GM19239 (cell line): ENCODE results near the gene RIOX2.

Experiments used
- DNase-seq: peaks from one replicate; pipeline ENCODE4 v3.0.0; 2011; ENCODE audit warnings: low spot score; ENCODE audit not compliant: insufficient read length
- FAIRE-seq: peaks from 2 replicates; lab custom pipeline; 2011; peaks lifted over from hg19 to GRCh38; lab: Jason Lieb, UNC

Gene RIOX2

DNA sequence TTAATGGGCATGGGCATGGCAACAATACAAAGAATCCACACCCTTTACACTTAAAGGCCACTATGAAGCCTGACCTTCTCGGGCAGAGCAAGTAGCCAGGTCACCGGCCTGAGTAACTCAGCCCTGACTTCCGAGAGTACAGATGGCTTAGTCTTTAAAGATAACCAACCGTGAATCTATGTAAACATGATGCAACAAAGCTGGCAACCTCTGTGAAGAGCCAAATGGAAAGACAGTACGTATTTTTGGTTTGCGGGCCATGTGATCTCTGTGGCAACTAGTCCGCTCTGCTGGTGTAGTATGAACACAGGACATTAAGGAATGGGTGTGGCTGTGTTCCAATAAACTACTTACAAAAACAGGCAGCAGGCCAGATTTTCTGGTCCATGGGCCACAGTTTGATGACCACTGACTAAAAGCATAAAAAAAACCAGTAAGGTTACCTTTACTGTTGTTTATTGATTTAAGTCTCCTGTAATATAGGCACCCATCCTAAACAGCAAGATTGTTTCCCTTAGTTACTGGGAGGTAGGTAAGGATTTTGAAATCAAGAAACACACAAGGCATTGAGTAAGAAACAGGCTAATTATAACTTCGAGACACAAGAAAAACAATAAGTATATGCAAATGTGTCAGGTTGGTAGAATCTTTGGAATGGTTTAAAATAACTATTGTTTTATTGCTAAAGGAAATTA lies 14.5 kb downstream of the RIOX2 start:
- FAIRE-seq: no peak
- no peak for DNase-seq

DNA sequence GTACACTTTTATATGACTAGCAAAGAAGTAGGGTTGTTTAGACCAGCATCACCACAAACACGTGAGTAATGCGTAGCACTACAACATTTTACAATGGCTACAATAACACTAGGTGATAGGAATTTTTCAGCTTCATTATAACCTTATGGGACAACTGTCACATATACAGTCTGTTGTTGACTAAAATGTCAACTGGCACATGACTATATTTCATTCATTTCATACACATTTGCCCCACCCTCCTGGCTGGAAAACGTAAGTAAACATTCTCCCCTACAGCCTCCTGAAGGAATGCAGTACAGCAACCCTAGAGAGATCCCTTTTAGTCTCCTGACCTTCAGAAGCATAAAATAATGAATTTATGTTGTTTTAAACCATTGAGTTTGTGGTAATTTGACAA lies 16.2 kb downstream of the RIOX2 start:
- FAIRE-seq (no peak), DNase-seq (no peak)

DNA sequence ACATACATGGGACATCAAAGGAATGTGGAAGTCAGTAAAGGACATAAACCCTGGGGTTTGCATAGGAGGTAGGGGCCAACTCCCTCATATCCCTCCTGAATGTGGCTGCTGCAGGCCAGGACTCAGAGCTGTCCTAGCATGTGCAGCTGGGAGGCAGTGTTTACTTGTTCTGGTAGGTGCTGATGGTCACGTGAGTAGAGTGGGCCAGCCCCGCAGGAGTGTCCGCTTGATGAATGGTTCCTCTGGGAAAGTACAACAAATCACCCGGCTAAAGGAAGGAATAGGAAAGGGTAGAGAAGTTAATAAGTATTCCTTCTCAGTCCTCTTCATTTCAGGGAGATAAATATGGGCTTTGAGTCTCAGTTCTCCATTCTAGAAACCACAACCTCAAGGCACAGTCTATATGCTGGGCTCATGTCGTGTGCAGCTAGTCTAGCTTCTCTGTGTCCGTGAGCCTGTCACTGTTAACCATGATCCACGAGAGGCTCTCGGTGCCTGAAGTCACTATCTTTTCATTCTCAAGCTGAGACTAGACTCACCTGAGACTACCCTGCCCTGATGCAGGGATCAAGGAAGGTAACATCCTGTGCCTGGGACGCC lies 17.9 kb downstream of the RIOX2 start:
- no peak for DNase-seq
- no peak for FAIRE-seq

DNA sequence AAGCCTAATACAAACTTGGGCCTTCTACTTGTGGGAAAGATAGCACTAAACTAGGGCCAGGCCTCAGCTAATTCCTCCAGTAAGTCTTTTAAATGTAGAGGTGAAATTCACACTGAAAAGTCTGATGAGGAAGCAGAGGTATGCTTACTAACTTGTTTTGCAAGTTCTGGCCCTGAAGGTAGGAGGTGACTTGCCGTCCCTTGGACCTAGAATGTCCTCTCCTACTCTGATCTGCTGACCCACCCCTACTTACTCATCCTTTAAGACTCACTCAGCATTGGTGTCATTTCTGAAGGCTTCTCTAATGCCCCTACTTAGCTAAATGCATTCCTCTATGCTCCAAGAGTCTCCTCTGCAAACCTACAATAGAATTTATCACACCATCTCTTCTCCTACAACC lies 19.4 kb downstream of the RIOX2 start:
- DNase-seq (no peak), FAIRE-seq (no peak)

DNA sequence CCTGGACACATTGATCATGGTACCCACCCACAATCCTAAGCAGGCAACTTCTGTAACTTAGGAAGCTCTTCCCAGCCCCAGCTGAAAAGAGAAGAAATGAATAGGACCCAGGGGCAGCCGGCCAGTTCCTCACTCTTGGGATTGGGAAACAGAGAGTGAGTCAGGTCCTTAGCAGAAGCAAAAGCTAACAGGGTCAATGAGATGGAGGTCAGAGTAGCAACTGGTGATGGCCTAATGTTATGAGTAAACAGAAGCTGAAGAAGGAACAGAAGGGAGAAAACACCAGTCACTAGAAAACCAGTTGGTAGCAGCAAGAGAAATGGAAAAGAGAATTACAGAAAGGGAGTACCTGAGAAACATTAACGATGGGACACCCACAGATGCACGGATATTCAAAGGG lies 20.0 kb downstream of the RIOX2 start:
- FAIRE-seq: no peak
- no peak for DNase-seq

DNA sequence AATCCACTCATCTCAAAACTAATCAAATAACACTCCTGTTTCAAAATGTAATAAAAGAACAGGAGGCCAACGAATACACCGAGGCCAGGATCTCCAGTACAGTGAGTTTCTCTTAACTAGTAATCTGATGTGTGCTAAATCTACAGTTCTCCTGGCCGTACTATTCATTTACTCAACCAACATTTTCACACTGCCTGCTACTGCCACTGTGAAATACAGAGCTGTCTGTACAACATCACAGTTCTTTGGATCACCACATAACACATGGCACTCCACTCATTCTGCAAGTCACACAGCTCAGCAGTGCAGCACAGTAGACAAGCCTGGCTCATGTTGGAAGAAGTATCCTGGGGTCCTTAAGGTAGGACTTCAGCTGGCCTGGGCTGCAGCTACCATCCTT lies 21.9 kb downstream of the RIOX2 start:
- DNase-seq: no peak
- FAIRE-seq: no peak

DNA sequence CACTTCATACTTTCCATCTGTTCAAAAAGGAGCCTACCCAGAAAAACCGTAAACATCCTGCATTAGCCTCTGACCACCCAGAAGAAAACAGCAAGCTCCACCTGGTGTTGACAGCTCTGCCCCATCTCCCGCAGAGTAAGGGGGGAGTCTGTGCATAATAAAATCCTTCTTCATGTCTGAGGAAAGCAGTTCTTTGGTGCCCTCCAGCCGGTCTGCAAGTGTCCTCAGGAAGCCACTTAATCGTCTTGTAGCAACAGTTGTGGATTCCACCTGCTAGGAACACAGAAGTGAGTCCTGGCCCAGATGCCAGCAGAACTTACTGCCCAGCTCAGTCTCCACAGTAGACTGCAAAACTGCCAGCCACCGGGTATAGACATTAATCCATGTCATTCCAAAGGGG lies 22.5 kb downstream of the RIOX2 start:
- DNase-seq (no peak), FAIRE-seq (no peak)

DNA sequence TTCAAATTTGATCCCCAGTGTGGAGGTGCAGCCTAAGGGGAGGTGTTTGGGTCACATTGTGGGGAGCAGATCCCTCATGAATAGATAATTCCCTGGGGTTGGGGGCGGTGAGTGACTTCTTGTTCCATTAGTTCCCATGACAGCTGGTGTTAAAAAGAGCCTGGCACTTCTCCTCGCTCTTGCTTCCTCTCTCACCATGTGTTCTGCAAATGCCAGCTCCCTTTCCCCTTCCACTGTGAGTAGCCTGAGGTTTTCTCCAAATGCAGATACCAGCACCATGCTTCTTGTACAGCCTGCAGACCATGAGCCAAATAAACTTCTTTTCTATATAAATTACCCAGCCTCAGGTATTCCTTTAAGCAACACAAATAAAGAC lies 23.1 kb downstream of the RIOX2 start:
- DNase-seq (no peak), FAIRE-seq (no peak)

DNA sequence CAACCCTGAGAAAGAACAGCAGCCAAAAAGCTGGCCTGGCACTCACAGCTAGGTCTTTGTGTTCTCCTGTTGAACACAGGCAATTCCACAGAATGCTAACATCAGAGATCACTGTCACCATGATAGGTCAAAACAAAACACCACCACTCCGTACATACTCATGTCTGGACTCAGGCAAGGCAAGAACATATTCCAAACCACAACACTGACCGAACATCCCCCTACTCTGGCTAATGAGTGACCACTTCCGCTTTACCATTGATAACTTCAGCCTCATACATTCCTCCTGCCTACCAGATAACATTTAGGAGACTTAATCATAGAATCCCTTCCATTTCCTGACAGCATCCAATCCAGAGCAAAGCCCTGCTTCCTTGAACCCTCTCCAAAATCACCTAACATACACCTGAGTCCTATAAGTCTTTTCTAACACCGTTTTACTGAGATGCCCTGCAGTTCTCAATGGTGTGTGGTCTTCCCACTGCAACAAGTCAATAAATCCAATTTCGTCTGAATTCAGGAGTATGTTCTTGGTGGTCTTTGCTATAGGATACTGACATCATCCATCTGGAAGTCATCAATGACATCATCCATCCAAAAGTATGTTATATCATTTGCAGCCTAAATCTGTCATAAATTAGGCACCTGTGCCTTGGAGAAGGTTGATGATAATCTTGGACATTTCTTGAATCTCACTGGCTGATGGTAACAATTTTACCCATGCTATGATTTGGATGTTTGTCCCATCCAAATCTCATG lies 23.7 kb downstream of the RIOX2 start:
- FAIRE-seq: no peak

DNA sequence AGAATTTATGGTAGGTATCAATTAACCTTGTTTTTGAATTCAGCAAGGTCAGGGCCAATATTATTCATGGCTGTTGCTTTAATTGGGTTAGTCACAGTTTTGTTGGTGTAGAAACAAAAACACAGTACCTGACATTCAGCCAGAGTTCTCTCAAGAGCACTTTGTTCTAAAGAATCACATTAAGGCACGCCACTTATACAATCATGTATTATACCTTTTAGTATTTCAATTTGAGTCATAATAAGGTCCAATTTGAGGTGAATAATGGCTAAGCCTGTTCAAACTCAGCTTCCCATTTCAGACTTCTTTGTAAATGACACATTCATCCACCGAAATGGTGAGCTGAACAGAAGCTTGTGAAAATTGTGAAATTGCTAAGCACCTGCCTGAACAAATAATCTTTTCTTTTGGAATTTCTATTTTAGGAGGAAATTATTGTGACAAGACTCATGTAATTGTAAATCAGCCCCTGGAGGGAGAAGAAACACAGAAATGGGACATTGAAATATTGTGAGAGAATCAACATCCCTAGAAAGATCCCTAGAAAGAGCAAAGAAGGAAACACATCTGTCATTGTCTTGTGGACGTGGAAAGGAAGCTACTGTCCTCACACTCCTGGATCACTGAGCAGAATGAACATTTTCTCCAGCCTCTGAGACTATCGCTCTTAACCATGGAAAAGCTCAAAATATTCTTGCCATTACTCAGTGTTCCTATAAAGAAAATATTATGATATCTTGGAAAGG lies 29.3 kb downstream of the RIOX2 start:
- FAIRE-seq (no peak), DNase-seq (no peak)

More for the DNA sequence above, 23.7 kb downstream of the RIOX2 start:
- no peak for DNase-seq

DNA sequence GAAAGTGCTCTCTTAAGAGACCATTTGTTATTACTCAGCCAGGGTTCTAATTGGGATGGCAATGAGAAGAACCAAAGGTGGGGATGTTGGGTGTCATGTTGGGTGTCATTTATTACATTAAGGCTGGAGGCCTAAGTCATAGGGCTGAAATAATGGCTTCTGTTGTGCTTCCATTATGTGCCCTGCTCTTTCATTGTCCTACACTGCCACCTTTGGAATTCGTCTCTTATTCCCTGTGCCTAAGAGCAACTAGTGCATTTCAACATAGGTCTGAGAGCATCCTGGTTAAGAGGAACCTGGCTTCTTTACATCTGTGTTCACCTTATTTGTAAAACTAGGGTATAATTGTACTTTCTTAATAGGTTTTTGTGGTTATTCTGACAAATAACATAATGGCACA lies 32.2 kb downstream of the RIOX2 start:
- FAIRE-seq: no peak
- no peak for DNase-seq

DNA sequence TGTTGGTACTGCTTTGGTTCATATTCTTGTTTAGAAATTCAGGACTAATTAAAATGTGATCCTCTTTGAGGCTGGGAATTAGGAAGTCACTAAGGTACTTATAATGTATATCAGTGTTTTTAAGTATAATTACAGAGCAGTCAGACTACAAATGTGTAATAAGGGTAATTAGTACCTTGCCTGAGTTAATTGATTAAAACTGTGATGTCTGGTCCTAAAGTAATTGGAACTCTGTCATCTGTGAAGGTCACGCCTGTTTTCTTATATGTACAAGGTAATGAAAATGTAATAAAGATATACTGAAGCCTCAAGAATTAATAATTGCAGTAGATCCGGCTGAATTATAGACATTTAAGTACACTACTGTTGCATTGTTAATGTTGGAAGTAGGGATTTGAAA lies 32.8 kb downstream of the RIOX2 start:
- DNase-seq (no peak), FAIRE-seq (no peak)

DNA sequence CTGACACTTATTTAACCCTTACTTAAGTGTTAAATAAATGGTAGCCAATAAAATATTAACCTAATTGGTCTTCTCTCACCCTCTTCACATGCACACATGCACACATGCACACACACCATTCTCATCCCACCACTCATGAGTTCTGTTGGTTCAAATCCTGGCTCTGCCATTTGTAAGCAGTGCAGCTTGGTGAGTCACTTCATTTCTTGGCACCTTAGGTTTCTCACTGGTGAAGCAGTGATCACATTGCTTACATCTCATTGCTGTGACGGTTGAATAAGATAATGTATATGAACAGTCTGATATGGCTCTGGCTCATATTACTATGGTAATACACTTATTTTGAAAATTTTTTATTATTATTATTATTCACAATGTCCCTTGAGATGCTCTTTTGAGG lies 33.8 kb downstream of the RIOX2 start:
- FAIRE-seq: no peak

DNA sequence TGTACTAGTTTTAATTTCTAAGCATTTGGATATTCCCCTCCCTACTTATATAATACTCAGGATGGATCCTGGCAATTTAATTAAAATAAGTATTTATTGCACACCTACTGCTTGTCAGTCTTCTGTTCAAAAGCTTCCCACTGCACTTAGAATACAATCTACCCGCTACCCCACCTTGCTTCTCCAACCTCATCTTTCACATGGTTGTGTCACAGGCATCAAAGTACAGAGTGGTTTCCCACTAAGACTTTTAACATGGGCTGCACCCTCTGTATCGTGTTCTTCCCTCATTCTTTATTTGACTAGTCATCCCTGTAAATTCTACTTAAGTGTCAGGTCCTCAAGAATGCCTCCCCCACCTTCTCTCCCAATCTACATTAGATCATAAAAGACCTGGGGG lies 35.0 kb downstream of the RIOX2 start:
- FAIRE-seq (no peak), DNase-seq (no peak)

More for the DNA sequence above, 33.8 kb downstream of the RIOX2 start:
- DNase-seq: no peak

DNA sequence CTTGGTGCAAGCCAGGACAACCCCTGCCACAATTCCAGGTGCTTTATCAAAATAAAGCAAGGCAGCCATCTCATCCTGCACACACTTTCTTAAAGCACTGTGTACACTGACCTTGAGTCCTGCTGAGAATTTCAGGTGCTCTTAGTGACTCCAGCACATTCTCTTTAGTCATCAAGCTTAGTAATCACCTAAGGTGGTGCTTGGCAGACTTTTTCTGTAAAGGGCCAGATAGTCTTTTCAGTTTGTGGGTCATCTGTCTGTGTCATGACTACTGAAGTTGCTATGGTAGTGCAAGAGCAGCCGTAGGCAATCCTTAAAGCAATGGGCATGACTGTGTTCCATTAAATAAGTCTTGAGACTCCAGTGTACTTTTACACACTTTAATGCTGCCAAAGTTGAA lies 36.4 kb downstream of the RIOX2 start:
- no peak for FAIRE-seq

DNA sequence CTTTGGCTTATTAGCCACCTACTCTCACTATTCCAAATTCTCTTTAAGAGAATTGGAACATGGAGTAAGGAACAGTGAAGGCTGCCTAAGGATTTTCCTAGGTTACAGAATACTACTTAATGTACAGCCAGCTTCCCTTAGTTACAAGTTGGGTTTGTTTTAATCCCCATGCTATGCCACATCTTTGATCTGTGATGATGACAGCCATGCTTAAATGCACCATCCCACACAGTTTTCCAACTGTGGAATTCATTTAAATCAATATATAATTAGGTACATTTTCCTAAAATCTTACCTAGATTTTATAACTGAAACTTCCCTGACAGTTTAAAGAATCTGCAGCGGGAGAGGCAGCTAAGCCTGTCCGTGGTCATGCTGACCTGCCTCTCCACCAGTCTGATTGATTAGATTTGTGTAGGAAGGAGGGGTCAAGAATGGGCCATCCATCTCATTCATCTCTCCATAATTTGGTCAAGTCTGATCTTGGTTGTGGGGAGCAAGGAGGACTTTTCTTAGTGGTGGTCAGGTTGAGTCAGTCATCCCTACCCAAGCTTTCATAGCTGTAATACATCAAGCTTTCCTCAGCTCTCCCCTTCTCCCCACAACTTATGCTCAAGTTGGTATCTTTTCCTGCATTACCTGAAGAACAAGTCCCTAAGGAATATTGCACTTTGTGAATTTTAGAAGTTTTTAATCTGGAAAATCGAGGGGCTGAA lies 37.1 kb downstream of the RIOX2 start:
- FAIRE-seq: no peak
- DNase-seq: no peak

More for the DNA sequence above, 36.4 kb downstream of the RIOX2 start:
- DNase-seq: no peak

DNA sequence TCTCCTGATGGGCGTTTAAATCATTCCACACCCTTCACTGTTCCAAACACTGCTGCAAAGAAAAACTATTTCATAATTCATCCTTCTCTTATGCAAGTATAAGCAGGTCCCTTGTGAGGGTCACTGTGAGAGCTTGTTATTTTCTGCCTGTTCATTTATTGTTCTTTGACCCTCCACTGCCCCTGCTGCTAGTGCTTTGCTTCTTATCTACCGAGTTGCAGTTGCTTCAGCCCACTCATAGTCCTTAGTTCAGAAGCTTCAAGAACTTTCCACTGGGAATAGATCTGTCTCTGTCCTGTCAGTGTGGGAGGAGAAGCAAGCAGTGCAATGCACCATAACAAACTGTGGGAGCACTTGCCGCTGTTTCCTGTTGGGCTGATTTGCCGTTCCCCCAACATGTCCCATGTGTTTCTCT lies 39.8 kb downstream of the RIOX2 start:
- FAIRE-seq (no peak), DNase-seq (no peak)

DNA sequence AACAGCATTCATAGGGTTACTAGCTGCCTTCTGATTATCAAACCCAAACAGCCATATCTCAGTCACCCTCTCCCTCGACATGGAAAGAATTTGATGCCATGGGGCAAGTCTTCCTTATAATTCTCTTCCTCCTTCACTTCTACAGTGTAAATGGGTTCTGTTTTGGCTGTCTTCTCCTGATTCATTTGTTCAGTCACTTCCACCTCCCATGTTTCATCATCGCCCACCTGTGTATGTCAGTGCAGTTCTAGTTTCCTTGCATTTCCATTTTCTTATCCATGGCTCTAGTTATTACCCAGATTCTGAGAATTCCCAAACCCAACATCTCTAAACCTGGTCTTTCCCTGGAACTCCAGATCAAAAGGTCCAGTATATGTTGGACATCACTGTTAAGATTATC lies 41.0 kb downstream of the RIOX2 start:
- DNase-seq (no peak), FAIRE-seq (no peak)

DNA sequence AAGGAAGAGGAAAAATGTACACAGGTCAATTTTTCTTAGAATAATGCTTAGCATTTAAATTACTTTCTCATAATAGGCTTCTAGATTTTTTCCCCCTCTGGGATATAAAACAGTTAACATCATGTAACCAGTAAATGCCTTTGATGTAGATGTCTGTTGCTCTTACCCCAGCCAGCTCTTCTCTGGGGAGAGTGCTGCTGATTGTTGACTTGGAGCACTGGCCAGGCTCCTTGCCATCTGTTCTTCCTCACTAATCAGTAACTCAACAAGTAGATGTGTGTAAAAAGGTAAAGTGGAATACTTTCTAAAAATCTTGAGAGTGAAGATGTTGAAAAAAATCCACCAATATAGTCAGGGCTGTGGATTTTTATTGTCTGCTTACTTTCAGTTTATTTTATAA lies 42.2 kb downstream of the RIOX2 start:
- no peak for FAIRE-seq
- no peak for DNase-seq

DNA sequence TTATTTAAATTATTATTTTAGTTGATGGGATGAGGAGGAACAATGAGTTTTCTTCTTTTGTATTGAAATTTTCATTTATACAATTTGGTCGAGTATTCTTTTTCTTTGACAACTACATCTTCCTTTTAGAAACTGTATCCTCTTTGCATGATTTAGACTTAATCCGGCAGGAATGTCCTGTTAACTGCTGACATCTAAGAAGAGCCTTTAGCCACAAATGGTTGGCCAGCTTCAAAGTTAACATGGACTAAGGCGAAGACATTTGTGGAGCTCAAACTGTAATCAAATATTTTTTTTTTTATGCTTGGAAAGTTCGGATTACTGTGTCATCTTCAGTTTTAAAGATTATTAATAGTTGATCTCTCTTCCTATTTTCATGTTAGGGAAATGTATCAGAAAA lies 43.2 kb downstream of the RIOX2 start:
- FAIRE-seq: no peak
- DNase-seq: no peak
